SU-DHL-6 (cell line): ENCODE results near the gene F8.

Source experiments
- H2AFZ ChIP-seq: fragments of 200-600 bp; sonication (generic); 2 replicates; pipeline ENCODE4 v1.6.1; 2014; ENCODE audit warnings: low read depth, mild to moderate bottlenecking, moderate library complexity, mixed read lengths, antibody characterized with exemption, low read length; ENCODE audit not compliant: severe bottlenecking
- H3F3A ChIP-seq: fragments of 200-600 bp; shearing (Covaris generic); 2 replicates; pipeline ENCODE4 v1.6.0; 2016; ENCODE audit warnings: antibody characterized with exemption, mild to moderate bottlenecking; ENCODE audit not compliant: insufficient read depth
- H3K27ac ChIP-seq: fragments of 200-600 bp; sonication (generic); 2 replicates; pipeline ENCODE4 v1.5.1; 2016; ENCODE audit warnings: low read depth, mild to moderate bottlenecking, low read length, moderate library complexity, mixed read lengths
- H3K27me3 ChIP-seq: fragments of 200-600 bp; sonication (generic), shearing (Covaris generic); 2 replicates; pipeline ENCODE4 v1.6.0; 2014; ENCODE audit warnings: mild to moderate bottlenecking, low read length
- H3K36me3 ChIP-seq: fragments of 200-600 bp; sonication (generic); 2 replicates; pipeline ENCODE4 v1.6.1; 2014; ENCODE audit warnings: mild to moderate bottlenecking, low read length, mixed read lengths
- H3K4me2 ChIP-seq: fragments of 300-600, 200-600 bp; shearing (Covaris generic), sonication (generic); 2 replicates; pipeline ENCODE4 v1.6.0; 2014; ENCODE audit warnings: low read length, low read depth, mild to moderate bottlenecking; ENCODE audit not compliant: poor library complexity, severe bottlenecking
- H3K4me3 ChIP-seq: fragments of 200-600 bp; sonication (generic); 2 replicates; pipeline ENCODE4 v1.5.1; 2014; ENCODE audit warnings: antibody characterized with exemption, low read length, mild to moderate bottlenecking, mixed read lengths; ENCODE audit not compliant: insufficient read depth, poor library complexity, severe bottlenecking
- H3K79me2 ChIP-seq: fragments of 200-600 bp; sonication (generic); 2 replicates; pipeline ENCODE4 v1.6.1; 2014; ENCODE audit warnings: mild to moderate bottlenecking, low read length, moderate library complexity; ENCODE audit not compliant: insufficient read depth
- H3K9ac ChIP-seq: fragments of 200-600 bp; sonication (generic); 2 replicates; pipeline ENCODE4 v1.7.0; 2014; ENCODE audit warnings: mild to moderate bottlenecking, low read length
- H3K9me2 ChIP-seq: fragments of 200-600 bp; sonication (generic); replicated peaks from 2 replicates; pipeline ENCODE4 v1.6.1; 2014; ENCODE audit warnings: low read length; ENCODE audit not compliant: insufficient read depth
- H3K9me3 ChIP-seq: fragments of 200-600 bp; sonication (generic); 2 replicates; pipeline ENCODE4 v1.6.1; 2014; ENCODE audit warnings: low read length, mixed read lengths; ENCODE audit not compliant: insufficient read depth
- H4K20me1 ChIP-seq: fragments of 200-600 bp; sonication (generic); 2 replicates; pipeline ENCODE4 v1.6.1; 2014; ENCODE audit warnings: low read depth, mild to moderate bottlenecking, antibody characterized with exemption, low read length, moderate library complexity, mixed read lengths
- CTCF ChIP-seq: fragments of 200-600 bp; sonication (generic); IDR thresholded peaks from one replicate; pipeline ENCODE4 v1.5.1; 2017; ENCODE audit warnings: antibody characterized with exemption, mild to moderate bottlenecking, low read length, moderate library complexity; ENCODE audit not compliant: insufficient read depth, poor library complexity, severe bottlenecking
- EZH2phosphoT487 ChIP-seq: fragments of 200-600 bp; sonication (generic), shearing (Covaris generic); conservative IDR thresholded peaks from 2 replicates; pipeline ENCODE4 v1.6.1; 2018; ENCODE audit warnings: mild to moderate bottlenecking, antibody characterized with exemption, low read length, moderate library complexity, mixed read lengths

The F8 gene

GRCh38 chrX:155022585-155022984, at the start of gene F8:
TSS of gene F8 (minus strand) at chrX:155022723. CDS start at chrX:155022552, 171 bp downstream.
- Histone ChIP-seq H3K79me2 (no peaks in the 10 kb centered on the region), H3K4me3 (no peak within 1 kb of the TSS), H2AFZ (no peak within 1 kb of the TSS), H3K4me2 (no peak within 1 kb of the TSS), H3K9ac (no peak within 1 kb of the TSS), H3K27me3 (no peaks in the 10 kb centered on the region), H3F3A (peaks cover 6% of the 10 kb centered on the region), H3K27ac (no peak within 1 kb of the TSS), H3K9me2 (no peaks in the 10 kb centered on the region), H3K9me3 (no peaks in the 10 kb centered on the region), H4K20me1 (no peaks in the 10 kb centered on the region), H3K36me3 (no peaks in the 10 kb centered on the region)
- TF ChIP-seq EZH2phosphoT487 (no peak), CTCF (no peak)

GRCh38 chrX:155071694-155072280, 49.3 kb upstream of the F8 start:
- Histone ChIP-seq H3K9ac (peak overlapping the region; percentile 98), H2AFZ (peak overlapping the region; percentile 51), H4K20me1 (no peaks in the 10 kb centered on the region), H3K4me2 (peak overlapping the region; percentile 80), H3K9me3 (no peaks in the 10 kb centered on the region), H3K4me3 (peak overlapping the region; percentile 90), H3K79me2 (peaks cover 62% of the 10 kb centered on the region), H3F3A (no peaks in the 10 kb centered on the region), H3K27ac (peak overlapping the region; percentile 77), H3K9me2 (no peaks in the 10 kb centered on the region), H3K36me3 (peaks cover 2% of the 10 kb centered on the region; the same call in 1 of the 2 replicates), H3K27me3 (no peaks in the 10 kb centered on the region)
- TF ChIP-seq CTCF (no peak), EZH2phosphoT487 (no peak)

- H3K4me3 ChIP-seq: peak within 1 kb of the TSS; percentile 95
- peak within 1 kb of the TSS; percentile 51 for H2AFZ ChIP-seq
- no peaks in the 10 kb centered on the region for H3F3A ChIP-seq
- peaks cover 2% of the 10 kb centered on the region; the same call in 1 of the 2 replicates for H3K36me3 ChIP-seq
- peak within 1 kb of the TSS; percentile 98 for H3K9ac ChIP-seq
- H3K79me2 ChIP-seq: peaks cover 63% of the 10 kb centered on the region
- peak within 1 kb of the TSS; percentile 80 for H3K4me2 ChIP-seq
- no peaks in the 10 kb centered on the region for H3K9me3 ChIP-seq
- TF ChIP-seq CTCF: no peak
- H3K27ac ChIP-seq: peak within 1 kb of the TSS; percentile 84
- H4K20me1 ChIP-seq: no peaks in the 10 kb centered on the region
- no peaks in the 10 kb centered on the region for H3K9me2 ChIP-seq
- no peaks in the 10 kb centered on the region for H3K27me3 ChIP-seq
Observed at GRCh38 chrX:155070975-155071693, 48.6 kb upstream of the F8 start, which contains the start of the genes BRCC3, CMC4 and MTCP1. TSS of gene BRCC3 (plus strand) at chrX:155071508. CDS start at chrX:155071528, 20 bp downstream. TSS of gene CMC4 (minus strand) at chrX:155071136. CDS start at chrX:155064023, 7,113 bp downstream. TSS of gene MTCP1 (minus strand) at chrX:155071136. CDS start at chrX:155066010, 5,126 bp downstream.
